Hematopoietic multipotent progenitor cell treated with erythropoietin and hydrocortisone succinate and interleukin-3 and kit ligand, for 15 days (in vitro differentiated cells): Measurements from ENCODE around the gene GPR52.

Experiments used
- DNase-seq: peaks from one replicate; pipeline ENCODE4 v3.0.0-alpha.2; 2015; ENCODE audit warnings: low spot score

The GPR52 gene

GRCh38 chr1:174469052-174469451, 21.3 kb downstream of the GPR52 start:
- no peak for DNase-seq

- DNase-seq = no peak
Measured at GRCh38 chr1:174469687-174470086, 21.9 kb downstream of the GPR52 start.

GRCh38 chr1:174479281-174479680, 31.5 kb downstream of the GPR52 start:
- no peak for DNase-seq

- DNase-seq = no peak
Measured at GRCh38 chr1:174480324-174480723, 32.6 kb downstream of the GPR52 start.

- DNase-seq = no peak
Measured at GRCh38 chr1:174491606-174492005, 43.8 kb downstream of the GPR52 start.

- DNase-seq = no peak
Measured at GRCh38 chr1:174497478-174497877, 49.7 kb downstream of the GPR52 start.
